IPS-NIHi7 (cell line): ENCODE data around the gene SLC4A2.
"Not testable (repeated sequence)": the region's sequence is repeated elsewhere in the genome, so short reads cannot be mapped to it uniquely, and the experiment has no call there.

Experiments
- DNase-seq: peaks from one replicate; pipeline ENCODE4 v3.0.0; 2012; ENCODE audit warnings: mixed read lengths; ENCODE audit errors: extremely low spot score

The SLC4A2 gene

DNA sequence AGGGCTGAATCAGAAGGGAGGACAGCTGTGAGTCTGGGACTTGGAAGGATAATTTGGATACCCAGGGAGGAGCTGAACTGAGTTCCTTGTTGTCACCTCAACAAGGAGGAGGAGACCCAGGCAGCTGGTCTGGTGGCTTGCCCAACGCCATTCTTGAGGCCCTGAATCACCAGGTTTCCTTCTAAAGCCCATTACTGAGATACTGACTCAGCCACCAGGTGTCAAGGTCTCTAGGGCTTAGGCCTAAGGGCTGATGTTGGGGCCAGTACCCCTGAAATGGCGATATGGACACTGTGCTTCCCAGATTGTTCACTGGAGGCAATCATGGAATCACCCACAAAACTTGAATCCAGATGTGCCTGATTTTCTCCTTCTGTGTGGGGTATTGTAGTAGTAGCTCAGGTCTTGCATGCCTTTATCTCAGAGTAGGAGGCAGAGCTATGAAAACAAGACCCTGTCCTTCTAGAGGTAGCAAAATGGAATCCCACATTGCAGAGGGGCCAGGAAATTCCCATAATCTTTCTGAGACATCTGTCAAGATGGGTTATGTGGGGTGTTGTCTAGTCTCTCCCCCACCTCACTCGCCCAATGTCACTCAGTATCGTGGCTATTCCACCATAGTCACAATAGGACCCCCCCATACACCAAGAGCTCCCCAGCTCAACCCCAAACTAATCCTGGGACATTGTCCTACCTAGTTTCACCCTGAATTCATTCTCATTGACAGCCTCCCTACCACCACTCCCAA, 33.3 kb upstream of the SLC4A2 start:
- DNase-seq, result no peak

DNA sequence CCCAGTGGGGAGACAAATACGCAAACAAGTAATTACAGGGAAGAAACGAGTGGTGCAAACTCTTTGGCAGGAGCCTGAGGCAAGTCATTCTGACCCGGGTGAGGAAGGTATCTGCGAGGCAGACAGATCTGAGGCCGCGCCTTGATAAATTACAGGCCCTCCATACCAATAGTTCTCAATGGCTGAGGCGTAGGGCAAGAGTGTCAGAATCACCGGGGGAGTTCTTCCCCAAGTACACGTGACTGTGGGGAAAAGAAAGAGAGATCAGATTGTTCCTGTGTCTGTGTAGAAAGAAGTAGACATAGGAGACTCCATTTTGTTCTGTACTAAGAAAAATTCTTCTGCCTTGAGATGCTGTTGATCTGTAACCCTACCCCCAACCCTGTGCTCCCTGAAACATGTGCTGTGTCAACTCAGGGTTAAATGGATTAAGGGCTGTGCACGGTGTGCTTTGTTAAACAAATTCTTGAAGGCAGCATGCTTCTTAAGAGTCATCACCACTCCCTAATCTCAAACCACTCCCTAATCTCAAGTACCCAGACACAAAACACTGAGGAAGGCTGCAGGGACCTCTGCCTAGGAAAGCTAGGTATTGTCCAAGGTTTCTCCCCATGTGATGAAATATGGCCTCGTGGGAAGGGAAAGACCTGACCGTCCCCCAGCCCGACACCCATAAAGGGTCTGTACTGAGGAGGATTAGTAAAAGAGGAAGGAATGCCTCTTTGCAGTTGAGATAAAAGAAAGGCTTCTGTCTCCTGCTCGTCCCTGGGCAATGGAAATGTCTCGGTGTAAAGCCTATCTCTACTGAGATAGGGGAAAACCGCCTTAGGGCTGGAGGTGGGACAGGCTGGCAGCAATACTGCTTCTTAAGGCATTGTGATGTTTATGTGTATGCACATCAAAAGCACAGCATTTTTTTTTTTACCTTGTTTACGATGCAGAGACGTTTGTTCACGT, 32.3 kb upstream of the SLC4A2 start:
- DNase-seq, result not testable (repeated sequence)

DNA sequence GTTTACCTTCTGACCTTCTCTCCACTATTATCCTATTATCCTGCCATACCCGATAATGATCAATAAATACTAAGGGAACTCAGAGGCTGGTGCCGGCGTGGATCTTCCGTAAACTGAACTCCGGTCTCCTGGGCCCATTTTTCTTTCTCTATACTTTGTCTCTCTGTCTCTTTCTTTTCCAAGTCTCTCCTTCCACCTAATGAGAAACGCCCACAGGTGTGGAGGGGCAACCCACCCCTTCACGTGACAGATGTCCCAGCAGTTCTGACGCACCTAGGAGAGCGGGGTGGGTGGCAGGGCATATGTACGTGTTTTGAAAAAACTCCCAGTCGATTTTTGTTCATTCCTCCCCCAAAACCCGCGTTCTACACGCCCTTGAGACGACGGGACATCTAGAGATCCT, 31.7 kb upstream of the SLC4A2 start:
- DNase-seq, result not testable (repeated sequence)

DNA sequence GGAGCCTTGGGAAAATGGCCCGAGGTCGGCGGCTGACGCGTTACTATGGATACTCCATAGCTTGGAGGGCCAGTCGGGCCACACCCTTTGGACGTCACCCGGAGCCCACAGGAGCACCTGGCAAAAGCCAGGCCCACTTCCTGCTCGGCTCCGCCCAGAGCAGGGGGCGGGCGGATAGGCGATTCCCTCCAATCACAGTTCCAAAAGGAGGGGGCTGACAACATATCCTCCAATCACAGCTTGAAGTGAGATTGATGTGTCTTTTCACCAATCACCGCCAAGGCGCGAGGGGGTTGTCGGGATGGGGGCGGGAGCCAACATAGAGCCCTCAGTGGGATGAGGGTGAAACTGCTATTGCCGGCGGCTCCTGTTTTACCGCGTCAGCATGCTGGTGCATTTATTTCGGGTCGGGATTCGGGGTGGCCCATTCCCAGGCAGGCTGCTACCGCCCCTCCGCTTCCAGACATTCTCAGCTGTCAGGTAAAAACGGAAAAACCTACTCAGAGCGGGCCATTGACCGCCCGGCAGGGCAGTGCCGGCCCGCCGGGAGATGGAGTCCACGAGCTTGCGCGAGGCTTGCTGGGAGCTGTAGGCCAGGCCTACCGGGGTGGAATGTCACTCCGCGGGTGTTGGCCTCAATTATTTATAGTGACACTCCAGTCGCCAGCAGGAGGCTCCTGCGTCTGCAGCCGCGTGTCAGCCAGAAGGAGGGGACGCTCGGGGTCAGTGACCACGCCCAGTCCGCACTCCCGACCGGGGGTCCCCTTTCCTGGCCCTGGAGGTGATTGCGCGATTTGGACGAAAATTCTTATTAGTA, 31.1 kb upstream of the SLC4A2 start, which contains the start of gene ABCB8:
Gene ABCB8 (plus strand): TSS at position 320 of the 817 bp plus-strand sequence. CDS start 66 bp downstream, at position 386.
- peak; percentile 99 for DNase-seq

DNA sequence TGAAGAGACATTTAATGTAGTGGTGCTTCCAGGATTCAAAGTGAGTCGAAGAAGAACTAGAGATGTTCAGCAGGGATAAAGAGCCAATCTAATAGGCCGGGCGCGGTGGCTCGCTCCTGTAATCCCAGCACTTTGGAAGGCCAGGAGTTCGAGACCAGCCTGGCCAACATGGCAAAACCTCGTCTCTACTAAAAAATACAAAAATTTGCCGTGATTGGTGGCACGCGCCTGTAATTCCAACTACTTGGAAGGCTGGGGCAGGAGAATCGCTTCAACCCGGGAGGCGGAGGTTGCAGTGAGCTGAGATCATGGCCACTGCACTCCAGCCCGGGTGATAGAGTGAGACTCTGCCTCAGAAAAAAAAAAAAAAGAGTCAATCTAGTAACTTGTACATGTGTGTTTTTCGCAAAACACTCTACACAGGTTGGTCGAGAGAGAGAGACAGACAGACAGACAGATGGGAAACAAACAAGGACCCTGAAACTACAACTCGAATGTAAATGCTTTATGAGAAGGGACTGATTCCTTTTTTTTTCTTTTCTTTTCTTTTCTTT, 30.4 kb upstream of the SLC4A2 start:
- no peak for DNase-seq

DNA sequence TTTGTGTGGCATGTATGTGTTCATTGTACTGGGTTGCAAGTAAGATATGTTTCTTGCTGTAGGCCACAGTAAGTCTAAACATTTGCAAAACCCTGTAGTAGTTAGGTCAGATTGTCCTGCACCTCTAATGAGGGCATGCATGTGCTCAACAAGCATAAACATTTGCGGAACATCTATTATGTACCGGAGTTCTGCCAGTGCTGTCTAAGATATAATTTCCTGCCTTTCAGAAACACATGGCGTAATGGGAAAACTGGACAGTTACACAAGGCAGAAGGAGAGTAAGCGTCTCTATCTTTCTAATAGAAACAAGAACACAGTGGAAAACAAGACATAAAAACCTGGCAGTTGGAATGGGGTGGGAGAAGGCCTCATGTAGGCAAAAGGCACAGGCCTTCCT, 28.4 kb upstream of the SLC4A2 start:
- DNase-seq, result no peak

DNA sequence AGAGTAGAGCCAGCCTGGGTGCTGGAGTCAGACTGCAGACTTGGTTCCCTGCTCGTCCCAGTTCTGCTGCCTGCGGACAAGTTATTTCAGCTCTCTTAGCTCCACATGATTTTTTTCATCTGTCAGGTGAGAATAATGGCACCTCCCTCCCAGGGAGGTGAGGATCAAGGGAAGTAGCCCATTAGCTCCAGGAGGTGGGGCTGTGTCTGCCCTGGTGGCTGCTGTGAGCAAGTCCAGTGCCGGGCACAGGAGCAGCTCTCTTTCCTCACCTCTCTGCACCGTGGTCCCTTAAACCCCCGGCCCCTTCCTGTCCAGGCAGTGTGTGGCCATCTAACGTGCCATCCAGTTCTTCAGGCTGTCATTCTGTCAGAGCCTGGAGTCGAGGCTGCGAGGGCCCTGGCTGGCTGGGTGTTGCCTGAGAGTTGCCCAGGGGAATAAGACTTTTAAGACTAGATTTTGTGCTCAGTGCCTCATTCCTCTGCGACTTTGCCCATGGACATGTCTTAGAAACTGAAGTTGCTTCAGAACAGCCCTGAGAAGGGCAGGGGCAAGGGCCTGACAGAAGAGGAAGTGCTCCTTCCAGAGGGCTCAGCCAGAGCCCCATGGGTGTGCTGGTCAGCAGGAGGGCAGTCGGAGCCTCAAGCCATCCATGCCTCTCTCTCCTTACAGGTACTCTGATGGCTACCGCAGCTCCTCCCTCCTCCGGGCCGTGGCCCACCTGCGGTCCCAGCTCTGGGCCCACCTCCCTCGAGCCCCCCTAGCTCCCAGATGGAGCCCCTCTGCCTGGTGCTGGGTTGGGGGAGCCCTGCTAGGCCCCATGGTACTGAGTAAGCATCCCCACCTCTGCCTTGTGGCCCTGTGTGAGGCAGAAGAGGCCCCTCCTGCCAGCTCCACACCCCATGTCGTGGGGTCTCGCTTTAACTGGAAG, 26.2 kb upstream of the SLC4A2 start:
- DNase-seq, result peak; percentile 42

DNA sequence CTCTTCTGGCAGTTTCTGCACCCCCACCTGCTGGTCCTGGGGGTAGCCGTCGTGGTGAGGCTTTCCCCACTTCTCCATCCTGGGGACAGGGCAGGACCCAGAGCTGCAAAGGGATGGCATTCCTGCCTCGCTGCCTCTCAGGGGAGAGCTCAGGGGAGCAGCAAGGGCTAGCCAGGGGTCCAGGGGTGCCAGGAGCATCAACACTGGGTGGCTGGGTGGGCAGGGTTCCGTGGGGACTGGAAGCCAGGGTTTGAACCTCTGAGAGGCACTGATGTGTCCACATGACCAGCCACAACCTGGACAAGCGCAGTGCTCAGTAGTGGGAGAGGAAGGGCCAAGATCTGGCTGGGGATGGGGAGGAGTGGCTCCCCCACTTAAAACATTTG, 25.5 kb upstream of the SLC4A2 start:
- no peak for DNase-seq

DNA sequence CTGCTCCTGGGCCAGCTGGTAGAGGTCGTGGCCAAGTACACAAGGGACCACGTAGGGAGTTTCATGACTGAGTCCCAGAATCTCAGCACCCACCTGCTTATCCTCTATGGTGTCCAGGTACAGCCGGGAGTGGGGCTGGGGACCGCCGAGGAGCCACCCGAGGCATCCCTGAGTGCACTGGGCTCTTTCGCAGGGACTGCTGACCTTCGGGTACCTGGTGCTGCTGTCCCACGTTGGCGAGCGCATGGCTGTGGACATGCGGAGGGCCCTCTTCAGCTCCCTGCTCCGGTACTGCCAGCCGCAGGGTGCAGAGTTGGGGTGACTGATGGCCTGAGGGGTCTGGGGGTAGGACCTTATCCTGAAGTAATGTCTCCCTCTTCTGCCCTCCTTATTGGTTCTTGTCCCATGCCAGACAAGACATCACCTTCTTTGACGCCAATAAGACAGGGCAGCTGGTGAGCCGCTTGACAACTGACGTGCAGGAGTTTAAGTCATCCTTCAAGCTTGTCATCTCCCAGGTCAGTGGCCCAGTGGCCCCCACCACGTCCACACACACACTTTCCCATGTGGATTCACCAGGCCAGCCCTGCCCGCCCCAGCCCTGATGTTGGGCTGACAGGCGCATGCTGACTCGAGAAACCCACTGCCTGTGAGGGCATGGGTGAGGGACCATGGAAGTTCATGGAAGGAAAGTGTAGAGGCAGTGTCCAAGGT, 24.9 kb upstream of the SLC4A2 start:
- no peak for DNase-seq

DNA sequence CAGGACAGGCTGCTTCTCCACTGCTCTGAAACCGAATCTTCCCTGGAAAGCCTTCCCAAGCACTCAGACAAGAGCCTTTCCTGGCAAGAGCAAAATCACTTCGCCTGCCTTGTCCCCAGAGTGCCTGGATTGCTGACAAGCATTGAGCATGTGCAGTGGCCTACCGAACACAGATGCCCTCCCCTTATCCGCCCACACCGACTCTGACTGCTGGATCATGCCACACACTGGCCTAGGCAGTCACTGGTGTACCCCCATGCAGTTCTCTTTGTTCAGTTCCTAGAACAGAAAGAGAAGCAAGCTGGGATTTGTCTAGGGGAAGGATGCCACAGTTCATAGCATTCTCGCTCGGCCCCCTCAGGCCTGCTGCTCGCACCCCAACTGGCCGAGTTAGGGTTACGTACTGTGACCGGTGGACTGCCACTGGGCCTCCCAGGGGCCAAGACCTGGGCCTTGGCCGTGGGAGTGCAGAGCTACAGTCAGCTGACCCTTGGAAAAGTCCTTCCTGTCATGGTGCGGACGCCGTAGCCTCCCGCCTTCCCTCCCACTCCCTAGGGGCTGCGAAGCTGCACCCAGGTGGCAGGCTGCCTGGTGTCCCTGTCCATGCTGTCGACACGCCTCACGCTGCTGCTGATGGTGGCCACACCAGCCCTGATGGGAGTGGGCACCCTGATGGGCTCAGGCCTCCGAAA, 24.2 kb upstream of the SLC4A2 start:
- no peak for DNase-seq

DNA sequence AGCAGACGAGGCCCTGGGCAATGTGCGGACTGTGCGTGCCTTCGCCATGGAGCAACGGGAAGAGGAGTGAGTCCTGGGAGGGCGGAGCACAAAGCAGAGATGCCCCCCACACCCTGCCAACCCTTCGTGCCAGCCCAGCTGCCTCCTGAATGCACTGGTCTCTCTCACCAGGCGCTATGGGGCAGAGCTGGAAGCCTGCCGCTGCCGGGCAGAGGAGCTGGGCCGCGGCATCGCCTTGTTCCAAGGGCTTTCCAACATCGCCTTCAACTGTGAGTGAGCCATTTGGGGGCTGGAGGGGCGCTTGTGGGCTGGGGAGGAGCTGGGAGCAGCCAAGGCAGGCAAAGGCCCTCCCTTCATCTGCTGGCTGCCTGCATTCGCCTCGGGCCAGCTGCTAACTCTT, 23.5 kb upstream of the SLC4A2 start:
- no peak for DNase-seq

DNA sequence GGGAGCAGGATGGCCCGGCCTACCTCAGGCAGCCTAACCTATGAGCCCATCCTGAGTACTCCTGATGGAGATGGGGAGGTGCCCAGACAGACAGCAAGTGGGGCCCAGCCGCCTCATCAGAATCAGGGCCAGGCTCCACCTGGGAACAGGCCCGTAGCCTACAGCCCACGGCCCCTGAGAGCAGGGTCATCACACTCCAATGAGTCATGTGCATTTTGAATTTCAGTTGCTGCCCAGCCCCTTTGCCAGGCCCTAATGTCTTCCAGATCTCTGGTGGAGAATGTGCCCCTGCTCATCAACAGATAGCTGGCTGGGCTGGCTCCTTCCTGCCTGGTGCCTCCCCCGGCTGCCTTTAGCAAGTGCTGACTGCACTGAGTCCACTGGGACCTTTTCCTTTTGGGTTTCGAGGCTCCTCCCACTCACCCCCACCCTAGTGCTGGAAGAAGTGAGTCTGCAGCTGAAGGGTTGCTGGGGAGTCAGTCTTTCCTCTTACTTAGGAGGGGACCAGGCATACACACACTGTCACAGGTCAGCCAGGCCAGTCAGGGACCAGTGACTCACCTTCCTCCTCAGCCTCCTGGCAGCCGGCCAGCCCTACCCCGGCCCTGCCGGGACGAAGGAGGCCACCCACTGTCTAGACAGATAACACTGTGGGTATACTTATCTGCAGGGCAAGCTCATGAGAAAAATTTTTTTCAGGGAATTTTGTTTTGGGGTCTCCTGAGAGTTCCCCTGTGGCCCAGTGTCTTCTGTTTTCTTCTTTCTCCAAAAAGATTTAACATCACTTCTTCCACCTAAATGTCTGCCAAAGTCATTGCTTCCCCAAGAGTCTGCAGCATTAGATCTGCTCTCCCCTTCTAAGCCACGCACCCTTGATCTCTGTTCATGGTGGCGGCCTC, 20.2 kb upstream of the SLC4A2 start:
- DNase-seq, result peak; percentile 45

DNA sequence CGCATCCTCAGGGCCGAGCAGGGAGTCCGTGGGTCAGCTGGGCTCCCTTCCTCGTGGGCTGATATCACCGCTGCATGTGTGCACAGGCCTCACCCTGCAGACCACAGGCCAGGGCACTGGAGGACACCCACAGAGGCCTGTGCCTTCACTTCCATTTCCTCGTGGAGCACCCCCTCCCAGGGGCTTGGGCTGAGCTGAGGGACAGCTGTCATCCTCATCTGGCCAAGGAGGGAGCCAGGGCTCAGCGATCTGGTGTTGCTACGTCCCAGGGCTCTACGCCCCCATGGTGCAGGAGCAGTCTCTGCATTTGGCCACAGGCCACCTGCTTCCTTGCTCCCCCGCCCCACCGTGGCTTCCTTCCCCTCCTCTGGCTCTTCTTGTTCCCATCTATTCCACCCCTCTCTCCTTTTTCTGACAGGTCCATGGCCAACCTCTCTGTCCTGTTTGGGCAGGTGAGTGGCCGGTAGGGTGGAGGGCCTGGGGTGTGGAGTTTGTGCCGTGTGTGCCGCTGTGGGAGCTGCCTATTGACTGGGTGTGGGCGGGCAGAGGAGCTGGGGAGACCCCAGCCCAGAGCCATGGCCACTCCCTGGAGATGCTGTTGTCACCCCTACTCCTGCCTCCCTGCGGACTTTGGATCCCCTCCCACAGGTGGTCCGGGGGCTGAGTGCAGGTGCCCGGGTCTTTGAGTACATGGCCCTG, 19.4 kb upstream of the SLC4A2 start:
- DNase-seq, result no peak

DNA sequence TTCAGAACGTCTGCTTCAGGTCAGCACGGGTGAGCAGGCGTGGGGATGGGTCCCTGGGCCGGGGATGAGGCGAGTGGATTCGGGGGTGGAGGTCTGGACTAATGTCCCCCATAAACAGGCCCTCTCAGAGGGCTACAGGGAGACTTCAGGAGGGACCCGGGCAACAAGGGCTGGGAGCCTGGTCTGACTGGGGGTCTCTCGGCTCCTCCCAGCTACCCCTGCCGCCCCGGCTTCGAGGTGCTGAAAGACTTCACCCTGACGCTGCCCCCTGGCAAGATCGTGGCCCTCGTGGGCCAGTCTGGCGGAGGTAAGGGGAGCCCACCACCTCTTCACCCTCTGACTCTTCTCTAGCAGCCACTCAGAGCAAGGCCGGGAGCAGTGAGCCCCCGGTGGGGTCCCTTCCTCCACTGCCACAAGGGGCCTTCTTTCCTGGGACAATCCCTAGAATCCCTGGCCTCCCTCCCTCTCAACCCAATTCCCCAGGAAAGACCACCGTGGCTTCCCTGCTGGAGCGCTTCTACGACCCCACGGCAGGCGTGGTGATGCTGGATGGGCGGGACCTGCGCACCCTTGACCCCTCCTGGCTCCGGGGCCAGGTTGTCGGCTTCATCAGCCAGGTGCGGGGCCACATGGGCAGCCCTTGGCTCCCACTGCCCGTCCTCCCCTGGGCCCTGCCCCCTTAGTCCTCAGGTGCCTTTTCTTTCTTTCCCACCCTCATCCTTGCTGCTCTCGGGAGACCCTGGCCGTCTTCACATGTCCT, 18.6 kb upstream of the SLC4A2 start:
- DNase-seq, result no peak

DNA sequence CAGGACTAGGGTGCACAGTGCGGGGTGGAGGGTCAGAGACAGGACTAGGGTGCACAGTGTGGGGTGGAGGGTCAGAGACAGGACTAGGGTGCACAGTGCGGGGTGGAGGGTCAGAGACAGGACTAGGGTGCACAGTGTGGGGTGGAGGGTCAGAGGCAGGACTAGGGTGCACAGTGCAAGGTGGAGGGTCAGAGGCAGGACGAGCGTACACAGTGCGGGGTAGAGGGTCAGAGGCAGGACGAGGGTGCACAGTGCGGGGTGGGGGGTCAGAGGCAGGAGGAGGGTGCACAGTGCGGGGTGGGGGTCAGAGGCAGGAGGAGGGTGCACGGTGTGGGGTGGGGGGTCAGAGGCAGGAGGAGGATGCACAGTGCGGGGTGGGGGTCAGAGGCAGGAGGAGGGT, 15.9 kb upstream of the SLC4A2 start:
- not testable (repeated sequence) for DNase-seq

DNA sequence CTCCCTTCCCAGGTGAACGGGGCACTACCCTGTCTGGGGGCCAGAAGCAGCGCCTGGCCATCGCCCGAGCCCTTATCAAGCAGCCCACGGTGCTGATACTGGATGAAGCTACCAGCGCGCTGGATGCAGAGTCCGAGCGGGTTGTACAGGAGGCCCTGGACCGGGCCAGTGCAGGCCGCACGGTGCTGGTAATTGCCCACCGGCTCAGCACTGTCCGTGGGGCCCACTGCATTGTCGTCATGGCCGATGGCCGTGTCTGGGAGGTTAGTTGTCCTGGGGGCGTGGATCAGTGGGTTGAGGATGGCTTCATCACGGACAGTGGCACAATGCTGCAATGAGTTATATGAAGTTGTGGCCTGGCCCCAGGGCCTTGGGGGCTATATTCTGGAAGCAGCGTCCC, 15.4 kb upstream of the SLC4A2 start:
- DNase-seq, result no peak

DNA sequence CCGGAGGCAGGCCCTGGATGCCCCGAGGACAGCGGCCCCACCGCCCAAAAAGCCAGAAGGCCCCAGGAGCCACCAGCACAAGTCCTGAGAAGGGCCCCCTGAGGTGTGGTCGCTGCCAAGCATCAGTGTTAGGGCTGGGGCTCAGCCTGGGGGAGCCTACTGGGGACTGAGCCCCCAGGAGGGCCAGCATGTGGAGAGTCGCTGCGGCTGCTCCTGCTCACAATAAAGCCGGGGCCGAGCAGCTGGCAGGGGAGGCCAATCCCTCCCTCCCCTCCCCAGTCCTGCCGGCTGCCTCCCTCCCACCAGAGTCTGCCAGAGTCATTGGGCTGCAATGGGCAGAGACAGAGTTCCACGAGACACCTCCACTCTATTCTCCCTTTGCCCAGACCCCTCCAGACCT, 14.1 kb upstream of the SLC4A2 start:
- DNase-seq, result no peak
